Epithelial cell of esophagus (primary cell): ENCODE data around the gene GATD1.

ENCODE experiments used
- DNase-seq: peaks from one replicate; pipeline ENCODE4 v3.0.0; 2010; ENCODE audit warnings: low read depth
- H3K4me3 ChIP-seq: 2 replicates; pipeline ENCODE4 v1.5.1; 2011; ENCODE audit warnings: mild to moderate bottlenecking, low read length, control low read depth
- TF ChIP-seq, protein P1 (sequence below): IDR thresholded peaks from 2 replicates; pipeline ENCODE4 v1.5.1; 2011; ENCODE audit warnings: low read depth, mild to moderate bottlenecking, low read length, control low read depth, inconsistent platforms; ENCODE audit not compliant: insufficient read depth; ENCODE audit errors: missing control alignments

The GATD1 gene

DNA sequence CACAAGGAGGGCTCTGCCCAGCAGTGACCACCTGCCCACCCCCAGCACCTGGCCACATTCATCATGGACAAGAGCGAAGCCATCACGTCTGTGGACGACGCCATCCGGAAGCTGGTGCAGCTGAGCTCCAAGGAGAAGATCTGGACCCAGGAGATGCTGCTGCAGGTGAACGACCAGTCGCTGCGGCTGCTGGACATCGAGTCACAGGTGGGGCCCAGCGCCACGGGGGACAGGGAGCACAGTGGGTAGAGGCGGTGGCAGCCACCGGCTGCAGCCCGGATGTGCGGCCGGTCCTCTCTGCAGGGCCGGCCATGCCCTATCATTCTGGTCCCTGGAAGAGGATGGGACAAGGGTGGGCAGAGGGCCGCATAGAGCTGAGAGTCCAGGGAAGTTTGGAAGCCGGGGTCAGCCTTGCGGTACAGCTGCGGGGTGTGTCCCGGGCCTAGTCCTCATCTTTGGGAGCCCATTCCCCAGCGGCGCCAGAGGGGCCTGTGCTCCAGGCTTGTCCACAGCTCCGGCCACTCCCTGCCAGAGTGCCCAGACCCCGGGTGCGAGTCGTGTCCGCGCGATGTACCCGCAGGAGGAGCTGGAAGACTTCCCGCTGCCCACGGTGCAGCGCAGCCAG is 57.2 kb downstream of the GATD1 start:
- no peak overlapping the region for H3K4me3 ChIP-seq
- TF ChIP-seq, protein P1, sequence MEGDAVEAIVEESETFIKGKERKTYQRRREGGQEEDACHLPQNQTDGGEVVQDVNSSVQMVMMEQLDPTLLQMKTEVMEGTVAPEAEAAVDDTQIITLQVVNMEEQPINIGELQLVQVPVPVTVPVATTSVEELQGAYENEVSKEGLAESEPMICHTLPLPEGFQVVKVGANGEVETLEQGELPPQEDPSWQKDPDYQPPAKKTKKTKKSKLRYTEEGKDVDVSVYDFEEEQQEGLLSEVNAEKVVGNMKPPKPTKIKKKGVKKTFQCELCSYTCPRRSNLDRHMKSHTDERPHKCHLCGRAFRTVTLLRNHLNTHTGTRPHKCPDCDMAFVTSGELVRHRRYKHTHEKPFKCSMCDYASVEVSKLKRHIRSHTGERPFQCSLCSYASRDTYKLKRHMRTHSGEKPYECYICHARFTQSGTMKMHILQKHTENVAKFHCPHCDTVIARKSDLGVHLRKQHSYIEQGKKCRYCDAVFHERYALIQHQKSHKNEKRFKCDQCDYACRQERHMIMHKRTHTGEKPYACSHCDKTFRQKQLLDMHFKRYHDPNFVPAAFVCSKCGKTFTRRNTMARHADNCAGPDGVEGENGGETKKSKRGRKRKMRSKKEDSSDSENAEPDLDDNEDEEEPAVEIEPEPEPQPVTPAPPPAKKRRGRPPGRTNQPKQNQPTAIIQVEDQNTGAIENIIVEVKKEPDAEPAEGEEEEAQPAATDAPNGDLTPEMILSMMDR: no peak
- DNase-seq: no peak

DNA sequence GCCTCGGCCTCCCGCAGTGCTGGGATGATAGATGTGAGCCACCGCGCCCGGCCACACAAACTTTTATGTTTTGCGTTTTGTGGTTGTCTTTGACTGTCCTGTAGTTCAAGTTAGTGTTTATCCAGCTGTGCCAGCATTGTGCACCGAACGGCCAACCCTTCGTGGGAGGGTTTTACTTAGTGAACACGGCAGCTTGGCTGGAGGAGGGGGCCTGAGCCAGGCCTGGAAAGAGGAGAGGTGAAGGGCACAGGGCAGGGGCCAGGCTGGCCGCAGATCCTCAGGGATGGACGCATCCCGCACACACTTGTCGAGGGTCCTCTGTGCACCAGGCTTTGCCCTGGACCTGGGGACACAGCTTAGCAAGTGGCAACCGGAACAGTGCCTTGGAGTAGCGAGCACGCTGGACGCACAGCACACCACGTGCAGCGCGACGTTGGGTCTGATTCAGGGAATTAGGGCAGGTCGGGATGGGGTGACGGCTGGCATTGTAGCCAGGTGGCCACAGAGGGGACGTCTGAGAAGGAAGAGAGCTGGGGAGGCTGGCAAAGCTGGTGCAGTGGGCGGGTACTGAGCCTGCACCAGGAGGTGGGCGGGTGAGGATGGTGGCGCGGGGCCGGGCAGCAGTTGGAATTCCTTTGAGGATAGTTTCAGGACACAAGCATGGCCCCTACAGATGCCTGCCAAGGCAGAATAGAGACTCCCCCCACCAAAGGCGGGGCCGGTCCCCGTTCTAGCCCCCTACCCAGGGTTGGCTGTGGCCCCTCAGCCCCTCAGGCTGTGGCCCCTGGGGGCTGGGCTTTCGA is 57.9 kb downstream of the GATD1 start:
- TF ChIP-seq, protein P1: no peak
- H3K4me3 ChIP-seq: no peak overlapping the region
- no peak for DNase-seq
